GM19035 (cell line): ENCODE measurements around the gene CENPM.
A peak's percentile ranks its signal among the peaks of the same experiment; 100 is the strongest.

Source experiments
- ATAC-seq: cut with Tn5 transposase; IDR thresholded peaks from one replicate; pipeline ENCODE4 v1.9.1; 2021; ENCODE audit not compliant: unreplicated experiment

Gene CENPM

GRCh38 chr22:41946629-41947423 is at the start of gene CENPM:
Gene CENPM (minus strand): TSS chr22:41947152. CDS start chr22:41947076, 76 bp downstream.
- peak; percentile 79 for ATAC-seq

- ATAC-seq: no peak
Observed at GRCh38 chr22:41995211-41995610, 48.3 kb upstream of the CENPM start.

GRCh38 chr22:41992496-41992895 is 45.5 kb upstream of the CENPM start:
- no peak for ATAC-seq

- no peak for ATAC-seq
Observed at GRCh38 chr22:41991111-41991510, 44.2 kb upstream of the CENPM start.

GRCh38 chr22:41989246-41989645 is 42.3 kb upstream of the CENPM start:
- ATAC-seq: no peak

- no peak for ATAC-seq
Observed at GRCh38 chr22:41987276-41987675, 40.3 kb upstream of the CENPM start.

GRCh38 chr22:41983513-41984405 is 36.8 kb upstream of the CENPM start:
- no peak for ATAC-seq

GRCh38 chr22:41982865-41983264 is 35.9 kb upstream of the CENPM start:
- ATAC-seq: no peak

- ATAC-seq: no peak
Observed at GRCh38 chr22:41979423-41980250, 32.7 kb upstream of the CENPM start.

- ATAC-seq: no peak
Observed at GRCh38 chr22:41978732-41979131, 31.8 kb upstream of the CENPM start.

- no peak for ATAC-seq
Observed at GRCh38 chr22:41976961-41977566, 30.1 kb upstream of the CENPM start.

- no peak for ATAC-seq
Observed at GRCh38 chr22:41976070-41976901, 29.3 kb upstream of the CENPM start.

GRCh38 chr22:41975299-41976069 is 28.5 kb upstream of the CENPM start:
- no peak for ATAC-seq

GRCh38 chr22:41974691-41975290 is 27.8 kb upstream of the CENPM start:
- no peak for ATAC-seq

GRCh38 chr22:41971431-41971830 is 24.5 kb upstream of the CENPM start:
- no peak for ATAC-seq

- ATAC-seq: no peak
Observed at GRCh38 chr22:41970601-41971000, 23.6 kb upstream of the CENPM start.

- ATAC-seq: no peak
Observed at GRCh38 chr22:41969110-41969646, 22.2 kb upstream of the CENPM start, which contains the start of gene SEPTIN3. Gene SEPTIN3 (plus strand): TSS chr22:41969443. CDS start chr22:41971493, 2,050 bp downstream.

GRCh38 chr22:41968601-41969000 is 21.6 kb upstream of the CENPM start:
- no peak for ATAC-seq
